22Rv1 (cell line): ENCODE measurements around the gene FAM174A.

Experiments
- ZFX ChIP-seq: fragments of 450-650 bp; IDR thresholded peaks from 2 replicates; pipeline ENCODE4 v1.6.1; 2017; ENCODE audit warnings: antibody characterized with exemption, borderline replicate concordance
- TF ChIP-seq, protein P1 (sequence below): fragments of 450-650 bp; IDR thresholded peaks from 2 replicates; pipeline ENCODE4 v1.5.1; 2017; ENCODE audit warnings: mild to moderate bottlenecking

DNA sequence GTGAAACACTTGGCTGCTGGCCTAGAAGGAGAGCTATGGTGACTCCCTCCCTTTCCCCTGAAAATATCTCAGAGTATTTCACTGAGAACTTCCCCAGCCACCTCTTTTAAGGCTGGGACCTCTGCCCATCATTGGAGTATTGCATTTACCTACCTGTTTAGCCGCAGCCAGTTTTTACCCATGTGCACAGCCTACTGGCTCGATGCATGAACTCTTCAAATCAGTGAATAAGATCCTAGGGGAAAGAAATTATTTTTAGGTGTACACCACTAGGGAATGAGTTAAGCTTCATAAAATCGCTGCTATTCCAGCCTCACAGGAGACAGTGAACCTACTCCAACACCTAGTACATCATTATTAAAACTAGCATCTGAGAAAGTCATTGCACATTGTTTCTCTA lies 16.8 kb upstream of the FAM174A start:
- no peak for TF ChIP-seq ZFX
- TF ChIP-seq, protein P1, sequence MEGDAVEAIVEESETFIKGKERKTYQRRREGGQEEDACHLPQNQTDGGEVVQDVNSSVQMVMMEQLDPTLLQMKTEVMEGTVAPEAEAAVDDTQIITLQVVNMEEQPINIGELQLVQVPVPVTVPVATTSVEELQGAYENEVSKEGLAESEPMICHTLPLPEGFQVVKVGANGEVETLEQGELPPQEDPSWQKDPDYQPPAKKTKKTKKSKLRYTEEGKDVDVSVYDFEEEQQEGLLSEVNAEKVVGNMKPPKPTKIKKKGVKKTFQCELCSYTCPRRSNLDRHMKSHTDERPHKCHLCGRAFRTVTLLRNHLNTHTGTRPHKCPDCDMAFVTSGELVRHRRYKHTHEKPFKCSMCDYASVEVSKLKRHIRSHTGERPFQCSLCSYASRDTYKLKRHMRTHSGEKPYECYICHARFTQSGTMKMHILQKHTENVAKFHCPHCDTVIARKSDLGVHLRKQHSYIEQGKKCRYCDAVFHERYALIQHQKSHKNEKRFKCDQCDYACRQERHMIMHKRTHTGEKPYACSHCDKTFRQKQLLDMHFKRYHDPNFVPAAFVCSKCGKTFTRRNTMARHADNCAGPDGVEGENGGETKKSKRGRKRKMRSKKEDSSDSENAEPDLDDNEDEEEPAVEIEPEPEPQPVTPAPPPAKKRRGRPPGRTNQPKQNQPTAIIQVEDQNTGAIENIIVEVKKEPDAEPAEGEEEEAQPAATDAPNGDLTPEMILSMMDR, result no peak; the same call in 1 of the 2 replicates
